Neural cell (in vitro differentiated cells): ENCODE results near the gene HRH2. TPM values are rescaled to one million over a fixed set of nuclear protein-coding genes. Genes with fewer than 3 reads are reported as not detected.

Source experiments
- H2AFZ ChIP-seq: fragments of 200-600, 300-800 bp; sonication (generic), shearing (Covaris generic); 2 replicates; pipeline ENCODE4 v1.6.0; 2014; ENCODE audit warnings: low read depth, mild to moderate bottlenecking, antibody characterized with exemption, low read length, moderate library complexity
- H3F3A ChIP-seq: fragments of 200-600 bp; shearing (Covaris generic); 2 replicates; pipeline ENCODE4 v1.6.1; 2016; ENCODE audit warnings: mild to moderate bottlenecking, moderate library complexity, mixed read lengths, antibody characterized with exemption, low read length; ENCODE audit not compliant: insufficient read depth, poor library complexity, severe bottlenecking
- H3K27ac ChIP-seq: fragments of 200-600, 300-800 bp; sonication (generic), shearing (Covaris generic); 2 replicates; pipeline ENCODE4 v1.5.1; 2014; ENCODE audit warnings: mild to moderate bottlenecking, low read length, moderate library complexity
- H3K27me3 ChIP-seq: fragments of 300-800, 200-600 bp; sonication (generic), shearing (Covaris generic); 2 replicates; pipeline ENCODE4 v1.6.0; 2014; ENCODE audit warnings: mild to moderate bottlenecking, low read depth, low read length, moderate library complexity; ENCODE audit not compliant: insufficient read depth
- H3K36me3 ChIP-seq: fragments of 300-800, 200-600 bp; sonication (generic), shearing (Covaris generic); 2 replicates; pipeline ENCODE4 v1.5.1; 2014; ENCODE audit warnings: mild to moderate bottlenecking, antibody characterized with exemption, low read length, moderate library complexity; ENCODE audit not compliant: insufficient read depth
- H3K4me2 ChIP-seq: fragments of 300-800, 200-600 bp; sonication (generic), shearing (Covaris generic); 2 replicates; pipeline ENCODE4 v1.6.0; 2014; ENCODE audit warnings: mild to moderate bottlenecking, low read length
- H3K4me3 ChIP-seq: fragments of 300-800, 200-600 bp; sonication (generic), shearing (Covaris generic); 2 replicates; pipeline ENCODE4 v1.5.1; 2014; ENCODE audit warnings: mild to moderate bottlenecking, low read length, moderate library complexity
- H3K79me2 ChIP-seq: fragments of 200-600 bp; shearing (Covaris generic); replicated peaks from 2 replicates; pipeline ENCODE4 v1.6.0; 2014; ENCODE audit warnings: mild to moderate bottlenecking, low read length, moderate library complexity; ENCODE audit not compliant: insufficient read depth
- H3K9ac ChIP-seq: fragments of 300-800, 200-600 bp; sonication (generic), shearing (Covaris generic); 2 replicates; pipeline ENCODE4 v1.6.1; 2016; ENCODE audit warnings: mild to moderate bottlenecking, low read length, mixed read lengths
- H3K9me2 ChIP-seq: fragments of 200-600 bp; shearing (Covaris generic); 2 replicates; pipeline ENCODE4 v1.6.1; 2016; ENCODE audit warnings: mild to moderate bottlenecking, low read length, mixed read lengths; ENCODE audit not compliant: insufficient read depth
- H3K9me3 ChIP-seq: fragments of 200-600, 300-800 bp; sonication (generic), shearing (Covaris generic); 2 replicates; pipeline ENCODE4 v1.6.1; 2016; ENCODE audit warnings: mild to moderate bottlenecking, mixed run types, low read length, moderate library complexity, mixed read lengths
- H4K20me1 ChIP-seq: fragments of 200-600 bp; shearing (Covaris generic); 2 replicates; pipeline ENCODE4 v1.6.1; 2016; ENCODE audit warnings: mild to moderate bottlenecking, mixed run types; ENCODE audit not compliant: insufficient read depth
- EP300 ChIP-seq: fragments of 450-650 bp; conservative IDR thresholded peaks from 2 replicates; pipeline ENCODE4 v1.6.1; 2014; ENCODE audit warnings: antibody characterized with exemption, mild to moderate bottlenecking, moderate library complexity; ENCODE audit not compliant: poor library complexity, severe bottlenecking
- EZH2 ChIP-seq: fragments of 200-600, 300-800 bp; shearing (Covaris generic), sonication (generic); IDR thresholded peaks from 2 replicates; pipeline ENCODE4 v1.6.1; 2014; ENCODE audit warnings: antibody characterized with exemption, low read length, borderline replicate concordance, mild to moderate bottlenecking; ENCODE audit not compliant: insufficient read depth, poor library complexity, severe bottlenecking
- MXI1 ChIP-seq: fragments of 450-650 bp; conservative IDR thresholded peaks from 2 replicates; pipeline ENCODE4 v1.6.1; 2014; ENCODE audit warnings: antibody characterized with exemption, mild to moderate bottlenecking; ENCODE audit not compliant: poor library complexity, severe bottlenecking
- POLR2AphosphoS5 ChIP-seq: IDR thresholded peaks from 2 replicates; pipeline ENCODE4 v1.6.1; 2012
- RAD21 ChIP-seq: fragments of 450-650 bp; conservative IDR thresholded peaks from 2 replicates; pipeline ENCODE4 v1.6.1; 2014; ENCODE audit warnings: antibody characterized with exemption, mild to moderate bottlenecking, moderate library complexity
- SMC3 ChIP-seq: fragments of 450-650 bp; conservative IDR thresholded peaks from 2 replicates; pipeline ENCODE4 v1.6.1; 2014; ENCODE audit warnings: antibody characterized with exemption, mild to moderate bottlenecking, moderate library complexity; ENCODE audit not compliant: poor library complexity
- TAF1 ChIP-seq: IDR thresholded peaks from 2 replicates; pipeline ENCODE4 v1.6.1; 2012; ENCODE audit warnings: low read depth
- polyA plus RNA-seq: library from polyadenylated mRNA; depleted of rRNA; stranded (reverse); fragments of >200 nt; gene quantifications from 2 replicates; pipeline ENCODE4 v1.2.3, GENCODE V29; 2014
- TF ChIP-seq, protein P1 (sequence below): fragments of 450-650 bp; IDR thresholded peaks from 2 replicates; pipeline ENCODE4 v1.5.1; 2014; ENCODE audit warnings: antibody characterized with exemption, mild to moderate bottlenecking, moderate library complexity; ENCODE audit not compliant: poor library complexity, severe bottlenecking
- TF ChIP-seq, protein P2 (sequence below): IDR thresholded peaks from 2 replicates; pipeline ENCODE4 v1.6.1; 2012; ENCODE audit warnings: borderline replicate concordance

The HRH2 gene
- polyA plus RNA-seq, 1 donor from 2014 or later = 0.09 TPM

DNA sequence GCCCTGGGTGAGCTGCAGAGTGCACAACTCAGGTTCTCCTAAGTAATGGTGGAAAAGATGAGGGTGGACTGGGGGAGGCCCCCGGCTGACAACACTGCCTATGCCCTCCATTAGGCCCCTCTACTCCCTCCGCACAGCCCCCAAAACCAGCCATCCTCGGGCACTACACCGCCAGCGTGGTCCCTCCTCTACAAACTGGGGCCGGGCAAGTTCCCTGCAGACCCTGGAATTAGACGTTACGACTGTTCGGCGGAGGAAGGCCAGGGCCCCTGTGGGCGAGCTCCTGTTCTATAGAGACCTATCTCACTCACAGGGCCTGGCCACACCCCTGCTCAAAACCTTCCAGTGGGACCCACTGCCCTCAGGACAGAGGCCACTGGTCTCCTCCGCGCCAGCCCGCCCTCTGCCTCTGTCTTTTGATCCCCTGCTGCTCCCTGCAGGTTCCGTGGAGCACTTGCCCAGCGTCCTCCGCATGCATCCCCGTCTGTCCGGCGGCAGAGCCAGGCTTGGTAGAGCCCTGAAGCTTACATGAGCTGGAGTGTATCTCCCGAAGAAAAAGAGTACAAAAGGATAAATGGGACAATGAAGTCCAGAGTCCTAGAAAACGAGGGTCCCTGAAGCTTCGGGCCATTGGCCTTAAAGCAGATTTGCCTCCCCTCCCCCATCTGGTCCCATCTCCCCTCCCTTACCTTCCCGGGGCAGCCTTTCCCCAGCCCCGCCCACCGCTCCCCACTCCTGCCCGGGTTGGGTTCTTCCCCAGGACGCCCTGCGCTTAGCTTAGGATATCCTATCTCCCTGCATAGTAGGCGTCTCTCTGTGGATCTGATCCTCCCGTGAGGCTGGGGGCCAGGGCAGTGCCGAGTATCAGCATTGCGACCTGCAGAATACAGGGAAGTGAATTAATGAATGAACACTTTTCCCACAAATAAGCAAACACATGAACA lies 71.3 kb downstream of the HRH2 start:
- no peak overlapping the region for H2AFZ ChIP-seq

DNA sequence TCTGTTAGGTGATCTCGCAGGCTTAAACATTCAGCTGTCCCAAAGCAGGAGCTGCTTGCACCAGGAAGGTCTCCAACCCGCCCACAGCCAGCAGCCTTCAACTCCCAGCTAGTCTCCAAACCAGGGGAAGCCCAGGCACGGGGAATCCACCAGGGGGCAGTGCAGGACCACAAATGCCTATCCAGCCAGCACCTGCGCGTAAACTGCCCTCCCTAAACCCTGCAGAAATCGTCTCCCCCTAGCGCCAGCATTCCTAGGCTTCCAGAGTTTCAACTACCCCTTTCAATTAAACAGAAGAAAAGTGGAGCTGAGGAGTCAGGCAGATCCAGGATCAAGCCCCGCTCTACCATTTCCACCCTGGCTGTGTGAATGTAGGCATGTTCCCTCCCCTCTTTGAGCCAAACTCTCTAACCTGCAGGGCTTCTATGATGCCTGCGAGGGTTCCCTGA lies 72.0 kb downstream of the HRH2 start:
- Histone ChIP-seq H3K27ac (no peak overlapping the region), H3F3A (no peaks in the 10 kb centered on the region), H3K9me2 (no peaks in the 10 kb centered on the region), H3K4me3 (no peak overlapping the region), H3K79me2 (no peaks in the 10 kb centered on the region), H3K36me3 (no peaks in the 10 kb centered on the region), H3K4me2 (no peak overlapping the region), H4K20me1 (no peaks in the 10 kb centered on the region), H3K9ac (no peak overlapping the region), H2AFZ (no peak overlapping the region), H3K27me3 (no peaks in the 10 kb centered on the region), H3K9me3 (no peaks in the 10 kb centered on the region)
- TF ChIP-seq SMC3 = peak; percentile 100
- peak; percentile 37 for TF ChIP-seq MXI1
- TF ChIP-seq RAD21 = peak; percentile 100
- TF ChIP-seq, protein P1, sequence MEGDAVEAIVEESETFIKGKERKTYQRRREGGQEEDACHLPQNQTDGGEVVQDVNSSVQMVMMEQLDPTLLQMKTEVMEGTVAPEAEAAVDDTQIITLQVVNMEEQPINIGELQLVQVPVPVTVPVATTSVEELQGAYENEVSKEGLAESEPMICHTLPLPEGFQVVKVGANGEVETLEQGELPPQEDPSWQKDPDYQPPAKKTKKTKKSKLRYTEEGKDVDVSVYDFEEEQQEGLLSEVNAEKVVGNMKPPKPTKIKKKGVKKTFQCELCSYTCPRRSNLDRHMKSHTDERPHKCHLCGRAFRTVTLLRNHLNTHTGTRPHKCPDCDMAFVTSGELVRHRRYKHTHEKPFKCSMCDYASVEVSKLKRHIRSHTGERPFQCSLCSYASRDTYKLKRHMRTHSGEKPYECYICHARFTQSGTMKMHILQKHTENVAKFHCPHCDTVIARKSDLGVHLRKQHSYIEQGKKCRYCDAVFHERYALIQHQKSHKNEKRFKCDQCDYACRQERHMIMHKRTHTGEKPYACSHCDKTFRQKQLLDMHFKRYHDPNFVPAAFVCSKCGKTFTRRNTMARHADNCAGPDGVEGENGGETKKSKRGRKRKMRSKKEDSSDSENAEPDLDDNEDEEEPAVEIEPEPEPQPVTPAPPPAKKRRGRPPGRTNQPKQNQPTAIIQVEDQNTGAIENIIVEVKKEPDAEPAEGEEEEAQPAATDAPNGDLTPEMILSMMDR = peak; percentile 99
- no peak for TF ChIP-seq POLR2AphosphoS5

More for the DNA sequence above, 71.3 kb downstream of the HRH2 start:
- Histone ChIP-seq H3K4me3 (no peak overlapping the region), H3K9ac (no peak overlapping the region), H3K27ac (no peak overlapping the region), H3K9me3 (no peaks in the 10 kb centered on the region), H4K20me1 (no peaks in the 10 kb centered on the region), H3K79me2 (no peaks in the 10 kb centered on the region), H3K4me2 (no peak overlapping the region), H3K9me2 (no peaks in the 10 kb centered on the region), H3K27me3 (no peaks in the 10 kb centered on the region), H3F3A (no peaks in the 10 kb centered on the region), H3K36me3 (no peaks in the 10 kb centered on the region)
- TF ChIP-seq POLR2AphosphoS5 (no peak), MXI1 (no peak), SMC3 (no peak), EP300 (no peak), RAD21 (no peak), TAF1 (no peak), EZH2 (no peak)
- TF ChIP-seq, protein P1 = no peak
- TF ChIP-seq, protein P2, sequence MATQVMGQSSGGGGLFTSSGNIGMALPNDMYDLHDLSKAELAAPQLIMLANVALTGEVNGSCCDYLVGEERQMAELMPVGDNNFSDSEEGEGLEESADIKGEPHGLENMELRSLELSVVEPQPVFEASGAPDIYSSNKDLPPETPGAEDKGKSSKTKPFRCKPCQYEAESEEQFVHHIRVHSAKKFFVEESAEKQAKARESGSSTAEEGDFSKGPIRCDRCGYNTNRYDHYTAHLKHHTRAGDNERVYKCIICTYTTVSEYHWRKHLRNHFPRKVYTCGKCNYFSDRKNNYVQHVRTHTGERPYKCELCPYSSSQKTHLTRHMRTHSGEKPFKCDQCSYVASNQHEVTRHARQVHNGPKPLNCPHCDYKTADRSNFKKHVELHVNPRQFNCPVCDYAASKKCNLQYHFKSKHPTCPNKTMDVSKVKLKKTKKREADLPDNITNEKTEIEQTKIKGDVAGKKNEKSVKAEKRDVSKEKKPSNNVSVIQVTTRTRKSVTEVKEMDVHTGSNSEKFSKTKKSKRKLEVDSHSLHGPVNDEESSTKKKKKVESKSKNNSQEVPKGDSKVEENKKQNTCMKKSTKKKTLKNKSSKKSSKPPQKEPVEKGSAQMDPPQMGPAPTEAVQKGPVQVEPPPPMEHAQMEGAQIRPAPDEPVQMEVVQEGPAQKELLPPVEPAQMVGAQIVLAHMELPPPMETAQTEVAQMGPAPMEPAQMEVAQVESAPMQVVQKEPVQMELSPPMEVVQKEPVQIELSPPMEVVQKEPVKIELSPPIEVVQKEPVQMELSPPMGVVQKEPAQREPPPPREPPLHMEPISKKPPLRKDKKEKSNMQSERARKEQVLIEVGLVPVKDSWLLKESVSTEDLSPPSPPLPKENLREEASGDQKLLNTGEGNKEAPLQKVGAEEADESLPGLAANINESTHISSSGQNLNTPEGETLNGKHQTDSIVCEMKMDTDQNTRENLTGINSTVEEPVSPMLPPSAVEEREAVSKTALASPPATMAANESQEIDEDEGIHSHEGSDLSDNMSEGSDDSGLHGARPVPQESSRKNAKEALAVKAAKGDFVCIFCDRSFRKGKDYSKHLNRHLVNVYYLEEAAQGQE = no peak
